ENCODE data around the gene PDGFRB. TPM values are rescaled to one million over a fixed set of nuclear protein-coding genes. Genes with fewer than 3 reads are reported as not detected.
"Not testable (repeated sequence)": the region's sequence is repeated elsewhere in the genome, so short reads cannot be mapped to it uniquely, and the experiment has no call there.

The PDGFRB gene
- total RNA-seq, 1 donor from 2014 or later: 223 TPM

GRCh38 chr5:150084754-150085153 lies 70.9 kb downstream of the PDGFRB start:
- not testable (repeated sequence) for DNase-seq (ENCODE audit: low spot score)

- no peak for DNase-seq (ENCODE audit: low spot score)
Measured at GRCh38 chr5:150082889-150083288, 72.8 kb downstream of the PDGFRB start.

DNA sequence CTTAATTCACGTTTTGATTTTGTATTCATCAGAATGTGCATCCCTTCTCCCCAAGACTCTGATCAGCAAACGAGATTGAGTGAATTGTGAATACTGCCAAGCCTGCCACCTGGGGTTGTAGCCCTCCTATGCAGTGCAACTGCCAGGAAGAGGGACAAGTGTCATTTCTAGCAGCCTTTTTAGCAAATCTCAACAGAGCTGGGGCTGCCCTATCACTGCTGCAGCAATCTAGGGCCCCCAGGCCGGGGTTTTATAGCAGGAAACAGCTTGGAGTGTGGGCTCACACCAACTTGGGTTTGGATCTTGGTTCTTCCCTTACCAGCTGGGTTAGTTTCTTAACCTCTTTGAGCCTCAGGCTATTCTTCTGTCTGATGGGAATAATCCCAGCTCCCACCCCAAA lies 73.3 kb downstream of the PDGFRB start:
- no peak for DNase-seq (ENCODE audit: low spot score)

GRCh38 chr5:150081541-150082283 lies 73.9 kb downstream of the PDGFRB start:
- DNase-seq (ENCODE audit: low spot score): peak; percentile 73

- DNase-seq (ENCODE audit: low spot score): no peak
Measured at GRCh38 chr5:150080696-150081435, 74.8 kb downstream of the PDGFRB start.

DNA sequence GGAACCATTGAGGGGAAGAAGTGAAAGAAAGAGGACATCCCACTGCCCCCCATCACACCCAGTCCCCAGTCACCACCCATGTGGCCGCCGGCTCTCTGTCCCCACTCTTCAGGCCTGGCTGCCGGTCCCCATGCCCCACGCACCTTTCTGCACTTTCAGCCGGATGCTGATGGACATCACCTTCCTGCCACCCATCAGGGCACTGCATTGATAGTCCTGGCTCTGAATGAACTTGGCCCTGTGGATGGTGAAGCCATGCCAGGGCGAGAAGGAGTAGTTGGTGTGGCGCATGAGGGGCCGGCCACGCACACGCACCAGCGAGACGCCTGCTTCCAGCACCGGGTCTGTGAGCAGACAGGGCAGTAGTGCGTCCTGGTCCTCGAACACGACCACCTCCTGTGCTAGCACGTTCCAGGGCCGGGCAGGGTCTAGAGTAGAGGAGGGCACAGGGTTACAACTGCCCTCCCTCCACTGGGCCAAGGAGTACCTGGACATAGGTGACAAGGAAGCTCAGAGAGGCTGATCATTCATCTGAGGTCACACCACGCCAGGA lies 75.7 kb downstream of the PDGFRB start:
- no peak for DNase-seq (ENCODE audit: low spot score)

DNA sequence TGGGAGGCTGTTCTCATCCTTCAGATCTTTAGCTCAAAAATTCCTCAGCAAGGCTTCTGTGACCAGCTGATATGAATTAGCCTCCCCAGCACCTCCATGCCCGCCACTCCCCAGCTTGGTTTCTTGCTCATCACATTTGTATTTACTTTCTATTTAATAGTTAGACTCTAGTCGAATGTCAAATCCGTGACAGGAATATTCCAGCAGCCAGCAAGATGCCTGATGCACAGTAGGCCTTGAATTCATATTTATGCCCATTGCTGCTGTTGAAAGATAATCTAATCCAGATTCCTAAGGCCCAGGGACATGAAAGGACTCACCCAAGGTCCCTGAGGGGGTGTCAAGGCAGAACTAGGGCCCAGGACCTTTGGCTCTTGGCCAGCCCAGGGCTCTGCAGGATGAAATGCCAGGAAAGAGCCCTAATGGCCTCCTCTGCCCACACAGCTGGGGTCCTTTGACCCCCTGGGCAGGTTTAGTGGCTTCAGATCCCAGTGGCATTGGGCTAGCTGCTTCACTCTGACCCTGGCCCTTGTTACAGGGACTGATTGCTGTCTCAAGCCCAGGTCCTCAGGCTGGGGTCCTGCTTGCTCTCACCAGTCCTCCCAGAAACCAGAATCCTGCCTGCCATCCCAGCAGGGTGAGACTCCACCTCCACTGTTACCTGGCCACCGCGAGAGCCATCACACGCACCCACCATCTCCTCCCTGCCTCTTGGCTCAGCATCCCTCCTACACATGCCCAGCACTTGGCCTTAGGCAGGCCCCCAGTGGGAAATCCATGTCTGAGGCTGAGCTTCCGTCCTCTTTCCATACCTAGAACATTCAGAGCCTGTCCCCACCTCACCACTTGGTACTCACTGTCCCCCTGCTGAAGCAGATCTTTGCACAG lies 76.6 kb downstream of the PDGFRB start:
- no peak for DNase-seq (ENCODE audit: low spot score)

- no peak for DNase-seq (ENCODE audit: low spot score)
Measured at GRCh38 chr5:150077996-150078801, 77.4 kb downstream of the PDGFRB start.

GRCh38 chr5:150077060-150077459 lies 78.6 kb downstream of the PDGFRB start:
- no peak for DNase-seq (ENCODE audit: low spot score)

DNA sequence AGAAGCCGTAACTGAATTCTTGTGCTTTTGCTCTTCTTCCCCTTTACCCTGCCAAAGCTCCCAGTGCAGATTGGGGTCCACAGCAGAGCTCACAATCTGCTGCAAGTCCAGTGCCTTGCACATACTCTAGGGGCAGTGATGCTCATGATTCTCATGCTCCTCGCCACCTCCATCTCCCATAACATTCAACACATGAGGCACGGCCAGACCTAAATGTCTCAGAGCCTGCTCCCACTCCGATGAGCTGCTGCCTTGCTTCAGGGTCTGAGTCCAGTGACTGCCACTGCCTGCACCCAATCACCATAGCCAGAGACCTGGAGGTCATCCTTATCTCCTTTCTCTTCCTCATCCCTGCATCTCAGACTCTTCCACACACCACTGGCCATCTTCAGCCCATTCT lies 79.8 kb downstream of the PDGFRB start:
- no peak for DNase-seq (ENCODE audit: low spot score)

GRCh38 chr5:150075233-150075632 lies 80.4 kb downstream of the PDGFRB start:
- no peak for DNase-seq (ENCODE audit: low spot score)

GRCh38 chr5:150073677-150074076 lies 82.0 kb downstream of the PDGFRB start:
- no peak for DNase-seq (ENCODE audit: low spot score)

DNA sequence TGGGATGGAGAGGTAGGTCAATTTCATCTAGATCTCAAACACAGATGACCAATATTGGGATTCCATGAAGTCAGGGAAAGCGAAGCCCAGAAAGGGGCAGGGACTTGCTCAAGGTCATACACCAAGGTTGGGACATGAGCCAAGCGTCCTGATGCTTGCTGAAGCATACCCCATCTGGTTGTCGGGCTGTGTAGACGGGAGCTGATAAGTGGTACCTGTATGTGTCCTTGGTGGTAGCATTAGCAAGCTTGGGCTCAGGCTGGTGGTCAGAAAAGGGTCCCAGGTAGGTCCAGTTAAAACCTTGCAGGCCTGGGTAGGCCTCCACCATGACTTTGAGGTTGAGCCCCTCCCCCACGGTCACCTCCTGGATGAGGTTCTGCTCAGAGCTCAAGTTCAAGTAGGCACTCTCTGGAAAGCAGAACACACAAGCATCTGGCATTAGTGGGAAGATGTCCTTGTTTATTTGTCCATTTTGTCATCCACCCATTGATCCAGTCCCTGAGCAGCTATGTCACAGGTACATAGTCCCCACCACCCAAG lies 82.5 kb downstream of the PDGFRB start:
- DNase-seq (ENCODE audit: low spot score): no peak

DNA sequence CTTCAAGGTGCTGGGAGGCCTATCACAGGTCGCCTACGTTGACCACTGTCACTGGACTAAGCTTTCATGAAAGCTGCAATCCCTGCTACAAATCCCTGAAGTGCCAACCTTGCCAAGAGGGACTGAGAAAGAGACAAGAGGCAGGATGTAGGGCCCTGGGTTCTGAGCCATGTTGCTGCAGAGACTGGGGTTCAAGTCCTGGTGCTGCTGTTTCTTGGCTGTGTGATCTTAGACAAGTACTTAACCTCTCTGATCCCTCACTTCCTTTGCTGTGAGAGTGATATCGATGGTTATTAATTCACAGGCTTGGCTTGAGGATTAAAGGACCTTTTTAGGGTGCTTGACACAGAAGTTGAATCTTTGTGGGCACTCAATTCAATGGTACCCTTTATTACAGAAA lies 84.8 kb downstream of the PDGFRB start:
- DNase-seq (ENCODE audit: low spot score): no peak

DNA sequence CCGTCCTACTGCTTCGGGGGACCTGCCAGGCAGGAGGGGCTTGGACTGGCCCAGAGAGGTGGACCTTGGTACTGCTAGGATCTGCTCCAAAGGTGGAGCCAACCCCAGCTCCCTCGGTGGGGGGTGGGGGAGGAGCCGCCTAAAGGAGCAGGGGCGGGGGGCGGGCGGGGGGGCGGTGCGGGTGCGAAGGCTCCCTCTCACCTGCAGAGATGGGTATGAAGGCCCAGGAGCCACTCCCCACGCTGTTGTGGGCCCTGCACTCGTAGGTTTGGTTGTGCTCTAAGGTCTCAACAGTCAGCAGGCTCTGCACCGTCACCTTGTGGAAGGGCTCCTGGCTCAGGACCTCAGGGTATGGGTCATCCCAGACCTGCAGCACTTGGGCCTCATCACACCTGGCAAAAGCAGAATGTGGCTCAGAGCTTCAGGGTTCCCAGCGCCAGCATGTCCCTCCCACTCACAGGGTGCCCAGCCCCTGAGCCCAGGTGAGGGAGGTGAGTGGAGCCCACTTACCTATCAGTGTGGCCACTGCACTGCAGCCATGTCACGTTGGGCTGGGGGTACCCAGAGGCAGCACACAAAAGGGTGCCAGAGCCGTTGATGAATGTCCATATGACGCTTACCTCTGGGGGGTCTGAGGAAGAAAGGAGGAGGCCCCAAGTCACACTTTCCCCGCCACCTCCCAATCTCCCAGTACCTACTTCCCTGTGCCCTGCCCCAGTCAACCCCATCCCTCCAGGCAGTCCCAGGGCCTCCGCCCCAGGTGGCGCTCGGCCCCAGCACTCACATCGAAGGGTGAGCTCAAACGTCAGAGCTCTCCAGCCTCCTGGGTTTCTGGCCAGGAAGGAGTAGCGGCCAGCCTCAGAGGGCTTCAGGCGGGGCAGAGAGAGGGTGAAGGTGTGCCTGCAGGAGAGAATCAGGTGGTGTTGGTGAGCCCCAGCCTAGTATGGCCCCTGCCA lies 85.7 kb downstream of the PDGFRB start:
- DNase-seq (ENCODE audit: low spot score): no peak

DNA sequence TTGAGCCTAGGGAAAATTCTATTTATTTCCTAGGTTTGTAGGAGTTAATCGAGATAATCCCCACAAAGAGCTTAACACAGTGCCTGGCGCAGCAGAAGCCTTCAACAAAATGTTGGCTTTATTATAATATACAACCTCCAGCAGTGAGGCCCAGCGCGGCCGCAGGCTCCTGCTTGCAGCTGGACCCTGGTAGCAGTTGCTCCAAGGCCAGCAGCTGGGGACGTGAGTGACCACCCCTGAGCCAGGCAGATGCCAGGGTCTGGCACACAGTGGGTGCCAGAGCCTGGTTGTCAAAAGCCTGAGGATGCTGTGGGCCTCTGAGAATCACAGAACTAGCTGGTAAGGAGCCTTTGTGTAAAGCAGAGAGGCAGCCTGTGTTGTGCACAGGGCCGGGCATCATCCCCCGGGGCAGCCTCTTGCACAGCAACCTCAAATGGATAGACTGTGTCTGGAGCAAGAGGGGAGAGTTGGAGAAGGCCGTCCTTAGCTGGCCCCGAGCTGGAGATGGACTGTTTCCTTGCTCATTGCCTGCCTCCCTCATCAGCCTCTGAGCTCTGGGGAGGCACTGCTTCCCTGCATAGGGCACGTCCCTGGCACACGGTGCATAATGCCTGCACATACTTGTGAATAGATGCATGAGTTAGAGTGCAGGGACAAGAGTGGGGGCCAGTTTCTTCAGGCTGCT lies 86.5 kb downstream of the PDGFRB start:
- DNase-seq (ENCODE audit: low spot score): no peak

- no peak for DNase-seq (ENCODE audit: low spot score)
Measured at GRCh38 chr5:150068472-150068871, 87.2 kb downstream of the PDGFRB start.

DNA sequence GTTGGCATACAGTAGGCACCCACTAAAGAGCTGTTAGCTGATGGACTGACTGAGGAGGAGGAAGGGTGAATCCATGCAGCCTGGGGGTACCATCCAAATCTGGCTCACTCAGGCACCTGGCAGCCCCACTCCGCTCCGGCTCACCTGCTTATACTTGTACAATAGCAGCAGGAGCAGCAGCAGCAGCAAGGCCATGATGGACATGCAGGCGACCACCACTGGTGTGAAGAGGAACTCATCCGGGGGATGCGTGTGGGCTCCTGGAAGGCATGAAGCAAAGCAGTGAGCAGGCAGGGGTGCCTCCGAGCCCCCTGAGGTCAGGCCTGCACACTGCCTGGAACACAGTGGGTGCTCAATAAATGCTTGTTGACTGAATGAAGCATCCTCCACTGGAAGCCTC lies 87.6 kb downstream of the PDGFRB start:
- no peak for DNase-seq (ENCODE audit: low spot score)

DNA sequence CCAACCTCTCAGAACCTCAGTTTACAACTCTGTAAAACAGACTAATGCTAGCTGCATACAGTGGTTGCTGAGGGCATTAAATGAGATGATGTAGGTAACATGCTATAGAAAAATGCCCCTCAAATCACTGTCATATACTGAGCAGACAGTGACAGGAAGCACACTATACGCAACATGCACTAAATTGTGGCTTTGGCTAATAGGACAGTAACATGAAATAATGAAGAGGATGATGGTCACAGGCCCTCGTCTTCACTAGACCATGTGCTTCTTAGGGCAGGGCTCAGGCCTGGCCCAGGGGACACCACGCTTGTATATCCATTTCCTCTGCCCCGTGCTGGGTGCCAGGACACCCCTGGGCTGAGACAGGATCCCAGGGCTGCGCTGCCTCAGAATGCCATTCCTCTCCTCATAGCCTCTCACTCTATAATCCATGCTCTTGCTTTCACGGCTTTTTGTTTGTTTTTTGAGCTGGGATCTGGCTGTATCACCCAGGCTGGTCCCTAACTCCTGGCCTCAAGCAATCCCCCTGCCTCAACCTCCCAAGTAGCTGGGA lies 88.2 kb downstream of the PDGFRB start:
- DNase-seq (ENCODE audit: low spot score): no peak
